H1 (cell line): ENCODE results near the gene KRT77. TPM values are rescaled to one million over a fixed set of nuclear protein-coding genes. Genes with fewer than 3 reads are reported as not detected.

ENCODE experiments used
- RBBP5 ChIP-seq: IDR thresholded peaks from 2 replicates; pipeline ENCODE4 v1.7.1; 2012; ENCODE audit warnings: low read depth, mild to moderate bottlenecking, inconsistent platforms, low read length, moderate library complexity, borderline replicate concordance
- SAP30 ChIP-seq: fragments of 300-600 bp; sonication (generic); IDR thresholded peaks from 2 replicates; pipeline ENCODE4 v1.7.1; 2012; ENCODE audit warnings: low read length, moderate library complexity, mild to moderate bottlenecking, inconsistent platforms; ENCODE audit not compliant: insufficient read depth, insufficient replicate concordance
- TBP ChIP-seq: IDR thresholded peaks from 2 replicates; pipeline ENCODE4 v1.6.1; 2011; ENCODE audit warnings: low read depth, low read length, improper control_type of control experiment
- polyA plus RNA-seq, 7 experiments: library from polyadenylated mRNA; depleted of rRNA in 3 of 7; stranded (reverse) in 5 of 7; unstranded in 2 of 7; fragments of >200 nt in 5 of 7; fragments of 200-250 nt in 2 of 7; gene quantifications; 1 replicate in 5 of 7; 2 replicates in 1 of 7; 4 replicates in 1 of 7; pipeline versions ENCODE4 v1.2.1 to v1.2.3, GENCODE V29; 2011 to 2013; ENCODE audit warnings: missing spikeins in 2 of 7, mixed read lengths in 2 of 7
- total RNA-seq: library from RNA; stranded (reverse); fragmentation: NEBNext Ultra II Directional; extraction: Animal tissue kit (Norgen Biotek cat#: 25700); gene quantifications from 2 replicates; pipeline ENCODE4 v1.2.1, GENCODE V29; 2021
- TF ChIP-seq, protein P1 (sequence below): IDR thresholded peaks from 2 replicates; pipeline ENCODE4 v1.6.1; 2012; ENCODE audit warnings: low read length, inconsistent platforms

KRT77 gene
- total and polyA plus RNA-seq, 2 of the 8 experiments (the other 6 are each of a cell fraction or from before 2014, with no cell fraction given): 0.02 TPM; not detected in 1

DNA sequence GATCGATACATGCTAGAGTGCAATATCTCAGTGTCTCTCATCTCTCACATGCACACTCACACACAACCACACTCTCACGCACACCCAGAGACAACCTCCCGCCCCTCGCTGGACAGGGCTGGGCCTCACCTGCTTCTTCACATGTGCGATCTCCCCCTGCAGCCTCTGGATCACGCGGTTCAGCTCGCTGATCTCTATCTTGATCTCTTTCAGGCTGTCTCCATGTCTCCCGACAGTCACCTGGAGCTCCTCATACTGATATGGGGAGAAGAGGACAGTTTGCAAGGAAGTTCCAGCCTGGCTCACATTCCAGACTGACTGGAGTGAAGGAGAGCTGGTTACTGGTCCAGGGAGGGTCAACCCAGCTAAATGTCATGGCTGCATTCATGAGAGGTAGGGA lies 55.7 kb downstream of the KRT77 start (continued):
- TF ChIP-seq, protein P1, sequence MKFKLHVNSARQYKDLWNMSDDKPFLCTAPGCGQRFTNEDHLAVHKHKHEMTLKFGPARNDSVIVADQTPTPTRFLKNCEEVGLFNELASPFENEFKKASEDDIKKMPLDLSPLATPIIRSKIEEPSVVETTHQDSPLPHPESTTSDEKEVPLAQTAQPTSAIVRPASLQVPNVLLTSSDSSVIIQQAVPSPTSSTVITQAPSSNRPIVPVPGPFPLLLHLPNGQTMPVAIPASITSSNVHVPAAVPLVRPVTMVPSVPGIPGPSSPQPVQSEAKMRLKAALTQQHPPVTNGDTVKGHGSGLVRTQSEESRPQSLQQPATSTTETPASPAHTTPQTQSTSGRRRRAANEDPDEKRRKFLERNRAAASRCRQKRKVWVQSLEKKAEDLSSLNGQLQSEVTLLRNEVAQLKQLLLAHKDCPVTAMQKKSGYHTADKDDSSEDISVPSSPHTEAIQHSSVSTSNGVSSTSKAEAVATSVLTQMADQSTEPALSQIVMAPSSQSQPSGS: no peak
- TF ChIP-seq SAP30 (no peak), RBBP5 (no peak), TBP (no peak)
